Anterior cingulate cortex (tissue), 58 donors: ENCODE measurements around the gene MESD.

ENCODE experiments used
- DNase-seq, 58 donors: peaks; one replicate each; lab custom pipeline; 2025; lab: John Stamatoyannopoulos, UW

The MESD gene

GRCh38 chr15:80942746-80943565, 46.7 kb downstream of the MESD start:
- peak in 8 of 58 donors; percentile 3 to 54 (median 20) for DNase-seq

DNA sequence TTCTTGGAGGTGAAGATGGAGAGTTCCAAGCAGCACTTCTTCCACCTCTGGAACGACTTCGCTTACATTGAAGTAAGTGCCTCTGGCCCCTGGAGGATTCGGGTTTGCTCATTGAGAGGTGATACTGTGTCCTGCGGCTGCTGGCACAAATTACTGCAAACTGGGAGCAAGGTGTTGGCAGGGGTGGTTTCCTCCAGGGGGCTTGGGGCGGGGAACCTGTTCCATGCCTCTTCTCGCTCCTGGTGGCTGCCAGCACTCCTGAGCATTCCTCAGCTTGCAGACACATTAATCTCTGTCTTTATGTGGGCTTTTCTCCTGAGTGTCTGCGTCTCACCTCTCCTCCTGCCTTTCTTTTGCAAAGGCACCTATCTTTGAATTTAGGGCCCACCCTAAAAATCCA, 47.4 kb downstream of the MESD start:
- DNase-seq: no peak

DNA sequence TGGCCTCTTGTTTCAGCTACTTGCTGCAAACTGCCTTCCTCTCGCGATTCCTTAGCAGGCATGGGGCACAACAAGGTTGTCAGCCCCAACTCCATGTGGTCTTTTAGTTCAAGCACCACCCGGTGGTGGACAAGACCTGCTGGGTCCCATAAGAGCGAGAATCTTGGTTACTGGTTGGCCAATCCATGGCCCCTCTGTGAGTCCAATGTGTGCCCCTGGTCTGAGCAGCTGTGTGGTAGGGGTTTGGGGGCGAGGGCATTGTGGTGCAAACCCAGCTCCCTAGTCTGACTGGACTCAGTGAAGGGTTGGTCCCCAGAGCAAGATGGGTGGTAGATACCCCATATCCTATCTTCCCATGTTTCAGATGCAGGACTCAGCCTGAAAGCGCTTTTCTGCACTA, 48.8 kb downstream of the MESD start:
- no peak for DNase-seq

- DNase-seq: no peak
These were observed 49.3 kb downstream of the MESD start for GRCh38 chr15:80940331-80940730.

DNA sequence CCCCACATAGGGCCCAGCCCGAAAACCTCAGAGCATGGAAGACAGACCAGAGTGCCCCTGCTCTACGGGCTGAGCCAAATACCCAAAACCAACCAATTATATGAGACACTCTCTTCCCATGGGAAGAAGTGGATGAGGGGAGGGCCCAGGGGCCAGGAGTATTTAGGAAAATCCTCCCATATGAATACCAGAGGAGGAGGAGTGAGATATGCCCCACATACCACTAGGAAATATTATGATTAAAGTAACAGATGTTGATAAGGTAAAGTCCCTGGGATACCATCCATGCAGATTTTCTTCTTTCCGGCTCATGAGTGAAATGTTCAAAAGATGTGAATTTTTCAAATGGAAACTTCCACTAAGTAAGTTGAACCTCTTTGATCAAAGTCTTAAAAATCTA, 50.4 kb downstream of the MESD start:
- DNase-seq: no peak

GRCh38 chr15:80937718-80938117, 51.9 kb downstream of the MESD start:
- no peak for DNase-seq

- peak in 3 of 58 donors; percentile 2 to 17 (median 3) for DNase-seq
These were observed 53.1 kb downstream of the MESD start for GRCh38 chr15:80936288-80937078.

GRCh38 chr15:80934761-80935221, 54.8 kb downstream of the MESD start:
- peak in 5 of 58 donors; percentile 6 to 27 (median 18) for DNase-seq

DNA sequence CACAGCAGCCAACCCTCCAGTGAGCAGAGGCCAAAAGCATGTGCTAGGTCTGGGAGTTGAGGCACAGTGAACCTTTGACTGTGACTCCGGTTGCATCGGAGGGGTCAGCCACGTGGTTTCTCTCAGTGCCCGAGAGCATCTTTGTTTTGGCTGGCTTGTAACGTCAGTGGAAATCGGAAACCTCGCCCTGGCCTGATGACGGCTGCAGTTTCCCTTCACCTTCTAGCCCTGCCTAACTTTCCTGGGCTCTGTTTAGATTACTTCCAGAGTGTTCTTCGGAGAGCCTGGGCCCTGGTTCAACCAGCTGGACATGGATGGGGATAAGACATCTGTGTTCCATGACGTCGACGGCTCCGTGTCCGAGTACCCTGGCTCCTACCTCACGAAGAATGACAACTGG, 56.6 kb downstream of the MESD start:
- no peak for DNase-seq

GRCh38 chr15:80932513-80932815, 57.2 kb downstream of the MESD start:
- no peak for DNase-seq

- DNase-seq: no peak
These were observed 57.7 kb downstream of the MESD start for GRCh38 chr15:80931721-80932512.

GRCh38 chr15:80931191-80931590, 58.4 kb downstream of the MESD start:
- no peak for DNase-seq

DNA sequence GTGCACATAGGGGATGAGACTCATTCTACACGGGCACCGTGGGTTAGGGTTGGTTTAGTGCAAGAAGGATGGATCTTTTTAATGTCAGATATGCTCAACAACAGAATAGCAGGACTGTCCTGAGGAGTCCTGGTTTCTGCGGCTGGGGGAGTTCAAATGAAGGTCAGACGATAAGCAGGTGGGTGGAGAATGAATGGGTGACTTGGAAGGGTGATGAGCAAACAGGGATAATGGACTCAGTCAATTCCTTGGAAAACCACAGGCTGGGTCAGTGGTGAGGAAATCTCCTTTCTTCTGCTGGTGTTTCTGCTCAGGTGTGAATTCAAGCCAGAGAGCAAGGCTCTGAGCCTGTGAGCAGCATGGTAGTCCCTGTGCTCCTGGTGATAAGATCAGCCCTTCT, 59.9 kb downstream of the MESD start:
- DNase-seq: no peak

- no peak for DNase-seq
These were observed 60.4 kb downstream of the MESD start for GRCh38 chr15:80929225-80929624.

GRCh38 chr15:80926126-80926525, 63.5 kb downstream of the MESD start:
- no peak for DNase-seq

DNA sequence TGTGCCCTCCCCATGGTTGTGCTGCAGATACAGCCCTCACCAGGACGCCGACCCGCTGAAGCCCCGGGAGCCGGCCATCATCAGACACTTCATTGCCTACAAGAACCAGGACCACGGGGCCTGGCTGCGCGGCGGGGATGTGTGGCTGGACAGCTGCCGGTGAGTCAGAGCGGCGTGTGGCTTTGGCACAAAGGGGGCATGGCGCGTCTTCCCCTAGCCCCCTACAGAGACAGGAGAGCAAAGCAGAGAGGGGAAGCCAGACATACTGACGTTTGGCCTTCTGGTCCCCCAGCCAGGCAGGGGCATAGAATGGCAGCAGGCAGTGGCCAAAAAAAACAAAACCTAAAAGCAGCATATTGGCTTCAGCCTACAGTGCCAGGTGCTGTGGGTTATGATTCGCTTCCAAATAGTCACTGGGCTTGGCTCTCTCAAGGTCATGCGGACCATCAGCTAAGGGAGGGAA, 64.0 kb downstream of the MESD start:
- no peak for DNase-seq

GRCh38 chr15:80924278-80924677, 65.3 kb downstream of the MESD start:
- no peak for DNase-seq

- no peak for DNase-seq
These were observed 66.0 kb downstream of the MESD start for GRCh38 chr15:80923668-80924067.

DNA sequence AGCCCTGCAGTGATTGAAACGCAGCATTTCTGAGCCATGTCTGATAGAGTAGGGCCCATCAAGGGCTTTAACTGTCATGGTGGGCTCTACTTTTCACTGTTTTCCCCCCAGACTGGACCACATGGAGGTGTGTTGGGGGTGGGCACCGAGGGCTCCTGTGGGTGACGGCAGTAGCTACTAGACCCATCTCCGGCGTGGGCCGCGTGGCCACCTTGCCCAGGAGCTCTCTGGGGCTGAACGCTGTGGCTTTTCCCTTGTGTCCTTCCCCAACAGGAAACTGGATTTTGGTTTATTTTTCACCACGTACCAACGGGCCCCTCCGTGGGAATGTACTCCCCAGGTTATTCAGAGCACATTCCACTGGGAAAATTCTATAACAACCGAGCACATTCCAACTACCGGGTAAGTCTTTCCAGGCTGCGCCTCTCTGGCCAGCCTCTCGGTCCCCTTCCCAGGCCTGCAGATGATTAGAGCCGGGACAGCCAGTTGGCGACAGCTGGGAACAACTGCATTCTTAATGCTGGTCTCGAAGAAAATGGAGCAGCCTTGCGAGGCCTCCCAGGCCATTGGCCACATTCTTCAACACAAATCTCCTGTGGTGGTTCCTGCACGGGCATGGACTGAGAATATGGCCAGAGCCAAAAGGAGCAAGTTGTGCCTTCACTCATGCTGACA, 67.7 kb downstream of the MESD start:
- no peak for DNase-seq

GRCh38 chr15:80920271-80920699, 69.3 kb downstream of the MESD start:
- DNase-seq: no peak
